ENCODE results near the gene IGF2BP3. TPM values are rescaled to one million over a fixed set of nuclear protein-coding genes. Genes with fewer than 3 reads are reported as not detected.

Gene IGF2BP3
- total RNA-seq, 1 experiment from 2014 or later: 80.2 TPM

DNA sequence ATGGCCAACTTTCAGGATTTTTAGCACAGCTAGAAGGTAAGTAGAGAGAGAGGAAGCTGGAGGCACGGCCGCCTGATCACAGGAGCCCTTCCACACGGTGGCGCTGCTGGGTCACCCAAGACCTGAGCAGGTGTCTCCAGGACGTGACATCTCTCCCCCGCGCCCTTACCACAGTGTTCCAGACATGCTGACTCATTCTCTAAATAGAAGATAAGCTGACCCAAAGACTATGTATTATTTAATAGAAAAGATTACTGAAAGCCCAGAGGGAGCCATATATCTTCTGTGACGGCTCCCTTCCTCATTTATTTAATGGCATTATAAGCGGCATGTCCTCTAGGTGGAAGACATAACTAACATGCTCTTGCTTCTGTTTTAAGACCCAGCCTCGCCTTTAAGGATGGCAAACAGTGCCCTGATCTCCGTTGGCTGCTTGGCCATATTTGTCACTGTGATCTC lies 197.1 kb downstream of the IGF2BP3 start:
- BruUV-seq (replicated peaks): no TSS peak
- intact Hi-C loops (cut with micrococcal nuclease; ENCODE audit: unreplicated experiment): loop anchor here (2.0 to 10.0 kb wide), 4 partner anchors 84 to 442 kb away; partner anchors contain the start of genes IGF2BP3 and STK31
- ATAC-seq (peak; percentile 98), DNase-seq (ENCODE audit: low read depth, low spot score) (peak; percentile 87)
- peaks cover 11% of the 10 kb centered on the region for H3K4me1 ChIP-seq (ENCODE audit: control insufficient read depth, insufficient read depth, low read length)
- in situ Hi-C loops (cut with HindIII; ENCODE audit: low pct_unique_long_range_greater_than_20kb, low sequenced_read_pairs): no loop called here
- H3K27ac ChIP-seq (ENCODE audit: low read length): 0 out of 2 replicates have a peak overlapping the region, but pooled peaks have one; percentile 17
- ChIA-PET POLR2A (interaction anchor here (0.7 kb wide), 2 partner anchors 19 to 196 kb away, joined by 4 to 9 read pairs; no protein-coding TSS in a partner anchor), CTCF (interaction anchor here (0.6 to 1.5 kb wide), 20 partner anchors 9 to 475 kb away, joined by 3 to 24 read pairs (median 4); no protein-coding TSS in a partner anchor)
- no peaks in the 10 kb centered on the region for H3K27me3 ChIP-seq (ENCODE audit: control insufficient read depth, insufficient read depth, low read length)
- H3K4me3 ChIP-seq (ENCODE audit: low read depth in 2 of 2, low read length in 2 of 2): peak overlapping the region; percentile 12 to 28; a peak in 3 of 4 replicates
- H3K9me3 ChIP-seq (ENCODE audit: control insufficient read depth, insufficient read depth, low read depth, low read length): no peaks in the 10 kb centered on the region
- TF ChIP-seq, protein P1, sequence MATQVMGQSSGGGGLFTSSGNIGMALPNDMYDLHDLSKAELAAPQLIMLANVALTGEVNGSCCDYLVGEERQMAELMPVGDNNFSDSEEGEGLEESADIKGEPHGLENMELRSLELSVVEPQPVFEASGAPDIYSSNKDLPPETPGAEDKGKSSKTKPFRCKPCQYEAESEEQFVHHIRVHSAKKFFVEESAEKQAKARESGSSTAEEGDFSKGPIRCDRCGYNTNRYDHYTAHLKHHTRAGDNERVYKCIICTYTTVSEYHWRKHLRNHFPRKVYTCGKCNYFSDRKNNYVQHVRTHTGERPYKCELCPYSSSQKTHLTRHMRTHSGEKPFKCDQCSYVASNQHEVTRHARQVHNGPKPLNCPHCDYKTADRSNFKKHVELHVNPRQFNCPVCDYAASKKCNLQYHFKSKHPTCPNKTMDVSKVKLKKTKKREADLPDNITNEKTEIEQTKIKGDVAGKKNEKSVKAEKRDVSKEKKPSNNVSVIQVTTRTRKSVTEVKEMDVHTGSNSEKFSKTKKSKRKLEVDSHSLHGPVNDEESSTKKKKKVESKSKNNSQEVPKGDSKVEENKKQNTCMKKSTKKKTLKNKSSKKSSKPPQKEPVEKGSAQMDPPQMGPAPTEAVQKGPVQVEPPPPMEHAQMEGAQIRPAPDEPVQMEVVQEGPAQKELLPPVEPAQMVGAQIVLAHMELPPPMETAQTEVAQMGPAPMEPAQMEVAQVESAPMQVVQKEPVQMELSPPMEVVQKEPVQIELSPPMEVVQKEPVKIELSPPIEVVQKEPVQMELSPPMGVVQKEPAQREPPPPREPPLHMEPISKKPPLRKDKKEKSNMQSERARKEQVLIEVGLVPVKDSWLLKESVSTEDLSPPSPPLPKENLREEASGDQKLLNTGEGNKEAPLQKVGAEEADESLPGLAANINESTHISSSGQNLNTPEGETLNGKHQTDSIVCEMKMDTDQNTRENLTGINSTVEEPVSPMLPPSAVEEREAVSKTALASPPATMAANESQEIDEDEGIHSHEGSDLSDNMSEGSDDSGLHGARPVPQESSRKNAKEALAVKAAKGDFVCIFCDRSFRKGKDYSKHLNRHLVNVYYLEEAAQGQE (IDR thresholded peaks at IDR 0.05; ENCODE audit: insufficient read depth in 1 of 2, low read depth in 2 of 2, low read length in 1 of 2): no peak; a peak in 1 of 4 replicates
- TF ChIP-seq TCF7L2 (IDR thresholded peaks at IDR 0.05; ENCODE audit: low read depth, low read length): no peak
- 0 out of 2 replicates have a peak, but pooled peaks have one; percentile 55 for TF ChIP-seq SIN3A (IDR thresholded peaks at IDR 0.05; ENCODE audit: borderline replicate concordance, insufficient read depth, low read depth, low read length)
- TF ChIP-seq CTCF (IDR thresholded peaks at IDR 0.05): peak; percentile 99
- TF ChIP-seq POLR2AphosphoS5 (IDR thresholded peaks at IDR 0.05; ENCODE audit: low read depth, low read length): no peak
- H3K36me3 ChIP-seq (ENCODE audit: control insufficient read depth, insufficient read depth, low read length): no peaks in the 10 kb centered on the region

DNA sequence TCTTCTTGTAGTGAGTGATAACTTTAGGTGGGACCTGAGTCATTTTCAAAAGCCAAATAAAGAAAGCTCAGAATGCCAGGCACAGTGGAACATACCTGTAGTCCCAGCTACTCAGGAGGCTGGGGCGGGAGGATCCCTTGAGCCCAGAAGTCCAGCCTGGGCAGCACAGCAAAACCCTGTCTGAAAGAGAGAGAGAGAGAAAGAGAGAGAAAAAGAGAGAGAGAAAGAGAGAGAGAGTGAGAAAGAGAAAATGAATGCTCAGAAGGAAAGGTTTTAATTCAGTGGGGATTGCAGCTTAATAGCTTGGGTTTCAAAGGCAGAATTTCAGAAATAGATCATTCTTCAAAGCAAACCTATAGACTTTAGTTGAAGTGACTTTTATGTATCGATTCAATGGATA lies 198.0 kb downstream of the IGF2BP3 start:
- no peaks in the 10 kb centered on the region for H3K27me3 ChIP-seq (ENCODE audit: control insufficient read depth, insufficient read depth, low read length)
- no peaks in the 10 kb centered on the region for H3K36me3 ChIP-seq (ENCODE audit: control insufficient read depth, insufficient read depth, low read length)
- in situ Hi-C loops (cut with HindIII; ENCODE audit: low pct_unique_long_range_greater_than_20kb, low sequenced_read_pairs): no loop called here
- POLR2A ChIA-PET: no interaction called here
- no peaks in the 10 kb centered on the region for H3K9me3 ChIP-seq (ENCODE audit: control insufficient read depth, insufficient read depth, low read depth, low read length)
- DNase-seq (ENCODE audit: low read depth, low spot score) (no peak), ATAC-seq (no peak)
- H3K4me1 ChIP-seq (ENCODE audit: control insufficient read depth, insufficient read depth, low read length): peaks cover 11% of the 10 kb centered on the region
- intact Hi-C loops (cut with micrococcal nuclease; ENCODE audit: unreplicated experiment): loop anchor here (2.0 to 10.0 kb wide), 4 partner anchors 85 to 443 kb away; partner anchors contain the start of genes IGF2BP3 and STK31
- H3K4me3 ChIP-seq (ENCODE audit: low read depth in 2 of 2, low read length in 2 of 2): no peak overlapping the region
- BruUV-seq (replicated peaks): no TSS peak
- CTCF ChIA-PET: interaction anchor here (0.7 to 1.5 kb wide), 10 partner anchors 10 to 275 kb away, joined by 3 to 24 read pairs (median 4); no protein-coding TSS in a partner anchor
- TF ChIP-seq TCF7L2 (IDR thresholded peaks at IDR 0.05; ENCODE audit: low read depth, low read length): no peak
- TF ChIP-seq CTCF (IDR thresholded peaks at IDR 0.05): no peak
- TF ChIP-seq, protein P1 (IDR thresholded peaks at IDR 0.05; ENCODE audit: insufficient read depth in 1 of 2, low read depth in 2 of 2, low read length in 1 of 2): no peak
- TF ChIP-seq SIN3A (IDR thresholded peaks at IDR 0.05; ENCODE audit: borderline replicate concordance, insufficient read depth, low read depth, low read length): no peak
- no peak for TF ChIP-seq POLR2AphosphoS5 (IDR thresholded peaks at IDR 0.05; ENCODE audit: low read depth, low read length)
- no peak overlapping the region for H3K27ac ChIP-seq (ENCODE audit: low read length)

Data from Panc1 (cell line).